Fibroblast of lung (primary cell): ENCODE measurements around the gene PC.

Experiments
- CTCF ChIP-seq, 2 donors: IDR thresholded peaks in 1 of 2; conservative IDR thresholded peaks in 1 of 2; 1 replicate in 1 of 2; 2 replicates in 1 of 2; pipeline ENCODE4 v1.5.1; 2011 to 2012; ENCODE audit warnings: low read length in 2 of 2, control low read depth in 1 of 2, inconsistent platforms in 1 of 2, low read depth in 1 of 2, mild to moderate bottlenecking in 1 of 2
- EZH2 ChIP-seq: IDR thresholded peaks from 2 replicates; pipeline ENCODE4 v1.5.1; 2012; ENCODE audit warnings: low read length, control low read depth, mild to moderate bottlenecking; ENCODE audit errors: missing control alignments

DNA sequence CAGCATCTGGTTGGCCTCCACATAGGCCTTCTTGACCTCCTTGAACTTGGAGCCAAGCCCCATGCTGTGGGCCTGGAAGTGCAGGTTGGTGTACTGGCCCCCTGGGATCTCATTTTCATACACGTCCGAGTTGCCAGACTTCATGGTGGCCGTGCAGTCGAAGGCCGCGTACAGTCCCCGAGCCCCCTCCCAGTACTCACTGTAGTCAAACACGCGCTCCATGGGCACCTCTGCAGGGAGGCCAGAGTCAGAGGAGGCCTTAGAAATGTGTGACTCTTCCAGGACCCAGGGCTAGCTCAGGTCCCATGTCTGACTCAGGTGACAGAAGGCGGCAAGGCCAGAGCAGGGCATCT lies 108.0 kb downstream of the PC start:
- TF ChIP-seq CTCF (conservative IDR thresholded peaks at IDR 0.05 in 1 of 2, IDR thresholded peaks at IDR 0.05 in 1 of 2; ENCODE audit: low read depth in 1 of 2, low read length in 2 of 2) (no peak), EZH2 (no peak)
